Hematopoietic multipotent progenitor cell (in vitro differentiated cells): Measurements from ENCODE around the gene GCHFR. TPM values are rescaled to one million over a fixed set of nuclear protein-coding genes. Genes with fewer than 3 reads are reported as not detected.

ENCODE experiments used
- DNase-seq, 3 donors: peaks; one replicate each; pipeline ENCODE4 v3.0.0-alpha.2; 2011 to 2015; ENCODE audit warnings: low read depth in 2 of 3, low spot score in 2 of 3
- small RNA-seq: library from RNA; depleted of rRNA; stranded (forward); fragments of <200 nt; gene quantifications from one replicate; pipeline ENCODE3, GENCODE V24; 2012
- total RNA-seq: library from RNA; depleted of rRNA; stranded (reverse); fragments of >200 nt; gene quantifications from one replicate; pipeline ENCODE4 v1.2.3, GENCODE V29; 2012

The GCHFR gene
- total RNA-seq, 1 donor: 25.3 TPM

GRCh38 chr15:40807888-40808461 is 44.1 kb downstream of the GCHFR start:
- no peak for DNase-seq

- DNase-seq: no peak
These were observed 45.1 kb downstream of the GCHFR start for GRCh38 chr15:40808861-40809450.

- no peak for DNase-seq
These were observed 49.0 kb downstream of the GCHFR start for GRCh38 chr15:40812721-40813425.

- no peak for DNase-seq
These were observed 51.3 kb downstream of the GCHFR start for GRCh38 chr15:40815042-40815698.

Small RNA genes lying within 50 kb of the gene (small RNA-seq; reads per million reads assigned to genes)
- gene SUMO2P15: not detected

Other genes starting within 250 kb of the GCHFR start
- 17.0 TPM for gene CCDC32, start 199.0 kb upstream of the GCHFR start, total RNA-seq
- gene RPUSD2, start 194.8 kb upstream of the GCHFR start, total RNA-seq: 14.8 TPM
- gene KNL1, start 169.8 kb upstream of the GCHFR start, total RNA-seq: 1.3 TPM
- gene RAD51, start 68.9 kb upstream of the GCHFR start, total RNA-seq: 4.6 TPM
- 18.9 TPM for gene RMDN3, start 8.8 kb upstream of the GCHFR start, total RNA-seq
- gene C15orf62, start 5.9 kb downstream of the GCHFR start, total RNA-seq: 1.1 TPM
- gene ZFYVE19, start 43.0 kb downstream of the GCHFR start, total RNA-seq: 32.3 TPM
- 21.8 TPM for gene DNAJC17, start 43.4 kb downstream of the GCHFR start, total RNA-seq
- not detected for gene PPP1R14D, start 64.6 kb downstream of the GCHFR start, total RNA-seq
- 60.3 TPM for gene SPINT1, start 80.0 kb downstream of the GCHFR start, total RNA-seq
- gene RHOV, start 110.2 kb downstream of the GCHFR start, total RNA-seq: 0.27 TPM
- gene VPS18, start 130.4 kb downstream of the GCHFR start, total RNA-seq: 47.4 TPM
- gene DLL4, start 165.3 kb downstream of the GCHFR start, total RNA-seq: under 0.01 TPM
- 1.9 TPM for gene CHAC1, start 189.4 kb downstream of the GCHFR start, total RNA-seq